DND-41 (cell line): Measurements from ENCODE around the gene PSMD13.

ENCODE experiments used
- ATAC-seq: fragments of 200-7000 bp; cut with Tn5 transposase; 3 replicates; pipeline ENCODE4 v1.9.1; 2021; ENCODE audit warnings: low read depth; ENCODE audit not compliant: insufficient read depth
- DNase-seq: peaks from one replicate; pipeline ENCODE4 v3.0.0-alpha.2; 2020
- H2AFZ ChIP-seq: 2 replicates; pipeline ENCODE4 v1.6.0; 2012; ENCODE audit warnings: low read depth, low read length
- H3K27ac ChIP-seq: 2 replicates; pipeline ENCODE4 v1.5.1; 2012; ENCODE audit warnings: low read length, inconsistent platforms
- H3K27me3 ChIP-seq: fragments of 200-600 bp; sonication (generic); 2 replicates; pipeline ENCODE4 v1.6.0; 2012; ENCODE audit warnings: low read length, mild to moderate bottlenecking, inconsistent platforms; ENCODE audit not compliant: insufficient read depth, poor library complexity
- H3K36me3 ChIP-seq: 2 replicates; pipeline ENCODE4 v1.5.1; 2012; ENCODE audit warnings: low read length, inconsistent platforms; ENCODE audit not compliant: insufficient read depth
- H3K4me1 ChIP-seq: 2 replicates; pipeline ENCODE4 v1.5.1; 2012; ENCODE audit warnings: mild to moderate bottlenecking, low read length; ENCODE audit not compliant: insufficient read depth
- H3K4me2 ChIP-seq: 2 replicates; pipeline ENCODE4 v1.6.0; 2012; ENCODE audit warnings: mild to moderate bottlenecking, moderate library complexity, low read length, inconsistent platforms; ENCODE audit not compliant: insufficient read depth
- H3K4me3 ChIP-seq, 2 experiments: fragments of 200-600 bp in 1 of 2; shearing (Covaris generic) in 1 of 2; 2 replicates each; pipeline ENCODE4 v1.5.1; 2012 to 2016; ENCODE audit warnings: inconsistent platforms in 2 of 2, low read length in 2 of 2, mild to moderate bottlenecking in 2 of 2, low read depth in 1 of 2, moderate library complexity in 1 of 2
- H3K79me2 ChIP-seq: 2 replicates; pipeline ENCODE4 v1.6.0; 2012; ENCODE audit warnings: low read length, inconsistent platforms; ENCODE audit not compliant: insufficient read depth
- H3K9ac ChIP-seq: 2 replicates; pipeline ENCODE4 v1.6.0; 2012; ENCODE audit warnings: low read depth, mild to moderate bottlenecking, inconsistent platforms, low read length, moderate library complexity
- H3K9me3 ChIP-seq: 2 replicates; pipeline ENCODE4 v1.5.1; 2012; ENCODE audit warnings: low read length, moderate library complexity, mild to moderate bottlenecking, inconsistent platforms; ENCODE audit not compliant: insufficient read depth, severe bottlenecking
- H4K20me1 ChIP-seq: 2 replicates; pipeline ENCODE4 v1.6.0; 2012; ENCODE audit warnings: low read length; ENCODE audit not compliant: insufficient read depth
- EZH2 ChIP-seq: IDR thresholded peaks from 3 replicates; pipeline ENCODE4 v1.6.1; 2012; ENCODE audit warnings: borderline replicate concordance, low read depth, mild to moderate bottlenecking, moderate library complexity, low read length, inconsistent platforms; ENCODE audit not compliant: severe bottlenecking
- TF ChIP-seq, protein P1 (sequence below): IDR thresholded peaks from 2 replicates; pipeline ENCODE4 v1.5.1; 2012; ENCODE audit warnings: borderline replicate concordance, low read length, moderate library complexity, mild to moderate bottlenecking; ENCODE audit not compliant: poor library complexity, severe bottlenecking; ENCODE audit errors: extremely low read depth

PSMD13 gene

GRCh38 chr11:292211-293121 lies 55.7 kb downstream of the PSMD13 start:
- Histone ChIP-seq H3K79me2 (peaks cover 5% of the 10 kb centered on the region; the same call in 1 of the 2 replicates), H3K4me1 (peaks cover 38% of the 10 kb centered on the region), H3K9me3 (no peaks in the 10 kb centered on the region), H3K36me3 (peaks cover 32% of the 10 kb centered on the region), H3K4me3 (no peak overlapping the region), H3K9ac (no peak overlapping the region), H3K27ac (no peak overlapping the region), H2AFZ (no peak overlapping the region), H3K4me2 (no peak overlapping the region), H4K20me1 (peaks cover 10% of the 10 kb centered on the region), H3K27me3 (peaks cover 9% of the 10 kb centered on the region)
- no peak for ATAC-seq
- DNase-seq, result no peak
- TF ChIP-seq EZH2, result no peak
- TF ChIP-seq, protein P1, sequence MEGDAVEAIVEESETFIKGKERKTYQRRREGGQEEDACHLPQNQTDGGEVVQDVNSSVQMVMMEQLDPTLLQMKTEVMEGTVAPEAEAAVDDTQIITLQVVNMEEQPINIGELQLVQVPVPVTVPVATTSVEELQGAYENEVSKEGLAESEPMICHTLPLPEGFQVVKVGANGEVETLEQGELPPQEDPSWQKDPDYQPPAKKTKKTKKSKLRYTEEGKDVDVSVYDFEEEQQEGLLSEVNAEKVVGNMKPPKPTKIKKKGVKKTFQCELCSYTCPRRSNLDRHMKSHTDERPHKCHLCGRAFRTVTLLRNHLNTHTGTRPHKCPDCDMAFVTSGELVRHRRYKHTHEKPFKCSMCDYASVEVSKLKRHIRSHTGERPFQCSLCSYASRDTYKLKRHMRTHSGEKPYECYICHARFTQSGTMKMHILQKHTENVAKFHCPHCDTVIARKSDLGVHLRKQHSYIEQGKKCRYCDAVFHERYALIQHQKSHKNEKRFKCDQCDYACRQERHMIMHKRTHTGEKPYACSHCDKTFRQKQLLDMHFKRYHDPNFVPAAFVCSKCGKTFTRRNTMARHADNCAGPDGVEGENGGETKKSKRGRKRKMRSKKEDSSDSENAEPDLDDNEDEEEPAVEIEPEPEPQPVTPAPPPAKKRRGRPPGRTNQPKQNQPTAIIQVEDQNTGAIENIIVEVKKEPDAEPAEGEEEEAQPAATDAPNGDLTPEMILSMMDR, result no peak

DNA sequence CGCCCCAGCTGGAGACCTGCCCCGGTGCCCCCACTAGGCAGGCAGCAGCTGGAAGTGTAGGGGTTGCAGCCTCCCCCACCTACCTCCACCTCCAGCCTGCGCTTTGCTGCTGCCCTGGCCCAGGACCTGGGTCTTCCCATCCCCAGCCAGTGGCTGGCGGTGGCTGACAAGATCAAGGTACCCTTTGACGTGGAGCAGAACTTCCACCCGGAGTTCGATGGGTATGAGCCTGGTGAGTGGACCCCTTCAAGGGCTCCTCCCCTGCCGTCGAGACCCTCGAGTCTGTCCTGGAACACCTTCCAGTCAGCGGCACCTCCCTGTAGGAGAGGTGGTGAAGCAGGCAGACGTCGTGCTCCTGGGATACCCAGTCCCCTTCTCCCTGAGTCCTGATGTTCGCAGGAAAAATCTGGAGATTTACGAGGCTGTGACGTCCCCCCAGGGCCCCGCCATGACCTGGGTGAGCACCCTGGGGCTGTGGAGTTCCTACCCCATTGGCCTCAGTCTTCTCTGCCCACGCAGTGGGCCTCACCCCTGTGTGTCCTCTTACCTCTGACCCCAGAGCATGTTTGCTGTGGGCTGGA lies 56.6 kb downstream of the PSMD13 start:
- Histone ChIP-seq H3K27me3 (peaks cover 2% of the 10 kb centered on the region), H4K20me1 (peaks cover 10% of the 10 kb centered on the region), H3K4me2 (no peak overlapping the region), H3K9me3 (no peaks in the 10 kb centered on the region), H3K36me3 (peaks cover 32% of the 10 kb centered on the region), H3K79me2 (peaks cover 1% of the 10 kb centered on the region; the same call in 1 of the 2 replicates), H3K9ac (no peak overlapping the region), H3K4me3 (no peak overlapping the region), H2AFZ (no peak overlapping the region), H3K27ac (no peak overlapping the region), H3K4me1 (peaks cover 29% of the 10 kb centered on the region)
- TF ChIP-seq, protein P1, result no peak
- no peak for TF ChIP-seq EZH2
- DNase-seq, result no peak
- ATAC-seq, result no peak

GRCh38 chr11:293852-294661 lies 57.3 kb downstream of the PSMD13 start:
- no peak overlapping the region for H3K27ac ChIP-seq
- no peak for TF ChIP-seq EZH2
- TF ChIP-seq, protein P1, result no peak
- peaks cover 10% of the 10 kb centered on the region for H4K20me1 ChIP-seq
- H3K4me3 ChIP-seq, result no peak overlapping the region
- DNase-seq (no peak), ATAC-seq (no peak)
- H3K4me2 ChIP-seq, result no peak overlapping the region
- H2AFZ ChIP-seq, result no peak overlapping the region
- peaks cover 32% of the 10 kb centered on the region for H3K36me3 ChIP-seq
- H3K9ac ChIP-seq, result no peak overlapping the region
- no peaks in the 10 kb centered on the region for H3K9me3 ChIP-seq
- no peaks in the 10 kb centered on the region for H3K79me2 ChIP-seq
- H3K27me3 ChIP-seq, result no peaks in the 10 kb centered on the region
- H3K4me1 ChIP-seq, result peaks cover 28% of the 10 kb centered on the region
